ENCODE data around the gene VRK1. TPM values are rescaled to one million over a fixed set of nuclear protein-coding genes. Genes with fewer than 3 reads are reported as not detected.

The VRK1 gene
- polyA plus RNA-seq, 4 donors: 4.0 to 17.5 (median 9.2) TPM

DNA sequence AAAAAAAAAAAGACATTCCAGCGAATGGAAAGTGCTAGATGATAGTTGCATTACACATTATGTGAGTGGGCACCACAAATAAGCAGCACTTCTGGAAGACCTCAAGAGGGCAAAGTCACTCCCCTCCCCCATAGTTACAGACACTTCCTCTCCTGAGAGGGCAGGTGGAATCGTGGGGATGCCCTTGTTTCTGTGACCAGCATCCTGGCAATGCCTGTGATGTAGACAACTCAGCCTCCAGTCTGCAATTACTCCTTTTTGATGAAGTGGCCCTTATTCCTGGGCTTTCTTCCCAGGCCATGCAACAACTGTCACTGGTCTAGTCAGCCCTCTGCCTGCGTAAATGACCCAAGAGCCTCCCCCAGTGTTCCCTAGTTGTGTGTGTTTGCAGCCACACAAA is 104.8 kb downstream of the VRK1 start:
- no peaks in the 10 kb centered on the region for H3K9me3 ChIP-seq (ENCODE audit: control insufficient read depth in 2 of 2, insufficient read depth in 1 of 2, low read depth in 1 of 2, low read length in 1 of 2)
- no peaks in the 10 kb centered on the region for H3K36me3 ChIP-seq (ENCODE audit: control insufficient read depth in 3 of 3, insufficient read depth in 2 of 3, low read depth in 1 of 3, low read length in 3 of 3)
- DNase-seq: no peak
- no peak for FAIRE-seq
- no peaks in the 10 kb centered on the region for H3K27me3 ChIP-seq (ENCODE audit: control insufficient read depth in 3 of 3, insufficient read depth in 3 of 3, low read length in 3 of 3)
- no peak overlapping the region for H3K27ac ChIP-seq (ENCODE audit: low read depth in 1 of 3, low read length in 2 of 3)
- H3K4me3 ChIP-seq (ENCODE audit: low read depth in 1 of 3, low read length in 3 of 3): no peak overlapping the region
- H3K4me1 ChIP-seq (ENCODE audit: control insufficient read depth in 3 of 3, insufficient read depth in 2 of 3, low read depth in 1 of 3, low read length in 2 of 3): no peaks in the 10 kb centered on the region
- WGBS, 3 donors: 79 to 84% (median 84%) methylated on average over 3 of the region's 3 CpGs

DNA sequence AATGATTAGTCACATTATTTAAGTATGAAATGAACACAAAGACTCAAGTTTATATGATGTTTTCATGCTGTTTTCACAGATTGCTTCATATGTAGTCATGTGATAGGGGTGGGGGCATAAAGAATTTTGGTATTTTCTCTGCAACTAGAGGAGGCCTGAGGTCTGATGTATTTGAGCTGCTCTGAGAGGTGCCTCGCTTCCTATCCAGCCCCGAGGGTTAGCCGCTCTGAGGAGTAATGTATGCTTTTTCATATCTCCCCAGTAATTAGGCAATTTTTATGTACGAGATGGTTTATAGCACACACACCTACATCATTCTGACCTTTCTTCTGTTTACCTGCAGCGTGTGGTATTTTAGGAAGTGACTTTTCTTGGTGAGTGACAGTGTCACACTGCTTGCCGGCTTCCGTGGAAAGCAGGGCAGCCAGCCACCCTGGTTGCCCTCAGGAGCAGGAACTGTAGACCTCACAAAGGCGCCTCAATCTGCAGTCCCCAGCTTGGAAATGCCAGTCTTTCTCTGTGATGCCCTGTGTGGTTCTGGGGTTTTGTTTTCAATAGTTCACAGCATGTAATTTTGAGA is 106.4 kb downstream of the VRK1 start:
- DNase-seq: no peak
- 56 to 69% (median 67%) methylated on average over 8 of the region's 8 CpGs for WGBS, 3 donors
- no peaks in the 10 kb centered on the region for H3K4me1 ChIP-seq (ENCODE audit: control insufficient read depth in 3 of 3, insufficient read depth in 2 of 3, low read depth in 1 of 3, low read length in 2 of 3)
- H3K27ac ChIP-seq (ENCODE audit: low read depth in 1 of 3, low read length in 2 of 3): no peak overlapping the region
- no peaks in the 10 kb centered on the region for H3K9me3 ChIP-seq (ENCODE audit: control insufficient read depth in 2 of 2, insufficient read depth in 1 of 2, low read depth in 1 of 2, low read length in 1 of 2)
- H3K36me3 ChIP-seq (ENCODE audit: control insufficient read depth in 3 of 3, insufficient read depth in 2 of 3, low read depth in 1 of 3, low read length in 3 of 3): no peaks in the 10 kb centered on the region
- no peaks in the 10 kb centered on the region for H3K27me3 ChIP-seq (ENCODE audit: control insufficient read depth in 3 of 3, insufficient read depth in 3 of 3, low read length in 3 of 3)
- FAIRE-seq: no peak
- H3K4me3 ChIP-seq (ENCODE audit: low read depth in 1 of 3, low read length in 3 of 3): no peak overlapping the region

DNA sequence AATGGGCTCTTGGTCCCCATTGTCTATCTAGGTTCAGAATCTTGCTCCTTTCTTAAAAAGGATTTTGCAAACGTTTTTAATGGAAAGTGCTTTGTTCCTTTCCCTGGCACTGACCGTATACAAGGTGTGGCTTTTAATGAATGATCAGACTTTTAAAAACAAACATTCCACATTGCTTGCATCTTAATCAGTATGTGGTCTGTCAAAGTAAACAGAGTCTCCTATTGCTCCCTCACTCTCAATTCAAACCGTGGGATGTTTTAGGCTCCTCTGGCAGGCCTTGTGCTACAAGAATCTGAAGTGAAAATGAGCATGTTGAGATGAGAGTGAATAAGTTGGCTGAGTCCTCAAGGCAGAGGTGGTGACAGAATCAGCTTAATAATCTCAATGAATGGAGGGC is 107.0 kb downstream of the VRK1 start:
- Histone ChIP-seq H3K27me3 (ENCODE audit: control insufficient read depth in 3 of 3, insufficient read depth in 3 of 3, low read length in 3 of 3) (no peaks in the 10 kb centered on the region), H3K4me1 (ENCODE audit: control insufficient read depth in 3 of 3, insufficient read depth in 2 of 3, low read depth in 1 of 3, low read length in 2 of 3) (no peaks in the 10 kb centered on the region), H3K4me3 (ENCODE audit: low read depth in 1 of 3, low read length in 3 of 3) (no peak overlapping the region), H3K36me3 (ENCODE audit: control insufficient read depth in 3 of 3, insufficient read depth in 2 of 3, low read depth in 1 of 3, low read length in 3 of 3) (no peaks in the 10 kb centered on the region), H3K27ac (ENCODE audit: low read depth in 1 of 3, low read length in 2 of 3) (no peak overlapping the region), H3K9me3 (ENCODE audit: control insufficient read depth in 2 of 2, insufficient read depth in 1 of 2, low read depth in 1 of 2, low read length in 1 of 2) (peaks cover 0 to 4% of the 10 kb centered on the region in 2 donors)
- DNase-seq (no peak), FAIRE-seq (no peak)
- 46 to 73% (median 54%) methylated on average over 3 of the region's 3 CpGs for WGBS, 3 donors

DNA sequence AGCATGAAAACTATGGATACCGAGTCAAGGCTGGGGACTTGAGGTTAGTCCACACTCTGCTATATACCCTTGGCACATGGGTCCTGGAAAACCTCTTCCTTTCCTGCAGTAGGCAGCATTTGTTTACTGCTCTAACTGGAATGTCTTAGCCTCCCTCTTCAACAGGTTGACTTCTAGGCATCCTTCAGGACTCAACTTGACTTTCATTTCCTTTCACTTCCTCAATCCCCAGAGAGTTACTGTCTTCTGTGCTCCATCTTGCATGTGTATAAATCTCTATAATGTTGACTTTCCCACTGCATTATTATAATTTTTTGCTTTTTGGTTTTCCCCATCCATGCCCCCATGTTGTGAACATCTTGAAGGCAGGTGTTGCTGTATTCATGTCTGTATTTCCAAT is 107.9 kb downstream of the VRK1 start:
- Histone ChIP-seq H3K4me3 (ENCODE audit: low read depth in 1 of 3, low read length in 3 of 3) (no peak overlapping the region), H3K27ac (ENCODE audit: low read depth in 1 of 3, low read length in 2 of 3) (no peak overlapping the region), H3K36me3 (ENCODE audit: control insufficient read depth in 3 of 3, insufficient read depth in 2 of 3, low read depth in 1 of 3, low read length in 3 of 3) (no peaks in the 10 kb centered on the region), H3K9me3 (ENCODE audit: control insufficient read depth in 2 of 2, insufficient read depth in 1 of 2, low read depth in 1 of 2, low read length in 1 of 2) (peaks cover 0 to 10% of the 10 kb centered on the region in 2 donors), H3K4me1 (ENCODE audit: control insufficient read depth in 3 of 3, insufficient read depth in 2 of 3, low read depth in 1 of 3, low read length in 2 of 3) (no peaks in the 10 kb centered on the region), H3K27me3 (ENCODE audit: control insufficient read depth in 3 of 3, insufficient read depth in 3 of 3, low read length in 3 of 3) (no peaks in the 10 kb centered on the region)
- WGBS, 3 donors: 96 to 100% (median 99%) methylated on average over 1 of the region's 1 CpG
- FAIRE-seq (no peak), DNase-seq (no peak)

DNA sequence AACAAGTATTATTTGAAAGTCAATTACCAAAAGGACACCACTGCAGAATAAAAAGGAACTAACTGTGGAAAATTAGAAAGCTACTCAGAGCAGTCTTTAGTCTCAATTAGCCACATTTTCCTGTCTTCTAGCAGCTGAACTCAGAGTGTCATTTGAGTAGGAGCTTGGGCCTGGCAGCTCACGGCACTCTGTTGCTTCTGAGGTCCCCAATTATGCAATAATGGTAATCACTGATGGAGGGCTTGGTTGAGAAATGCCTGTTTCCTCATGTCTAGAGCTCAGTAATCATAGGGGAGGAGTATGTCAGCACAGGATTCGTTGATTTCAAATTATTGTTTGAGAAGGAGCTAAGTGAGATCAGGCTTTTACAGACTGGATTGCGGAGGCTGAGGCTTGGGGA is 108.6 kb downstream of the VRK1 start:
- Histone ChIP-seq H3K9me3 (ENCODE audit: control insufficient read depth in 2 of 2, insufficient read depth in 1 of 2, low read depth in 1 of 2, low read length in 1 of 2) (peaks cover 0 to 16% of the 10 kb centered on the region in 2 donors), H3K27ac (ENCODE audit: low read depth in 1 of 3, low read length in 2 of 3) (no peak overlapping the region), H3K4me3 (ENCODE audit: low read depth in 1 of 3, low read length in 3 of 3) (no peak overlapping the region), H3K36me3 (ENCODE audit: control insufficient read depth in 3 of 3, insufficient read depth in 2 of 3, low read depth in 1 of 3, low read length in 3 of 3) (no peaks in the 10 kb centered on the region), H3K4me1 (ENCODE audit: control insufficient read depth in 3 of 3, insufficient read depth in 2 of 3, low read depth in 1 of 3, low read length in 2 of 3) (no peaks in the 10 kb centered on the region), H3K27me3 (ENCODE audit: control insufficient read depth in 3 of 3, insufficient read depth in 3 of 3, low read length in 3 of 3) (no peaks in the 10 kb centered on the region)
- DNase-seq: no peak
- WGBS, 3 donors: 87 to 95% (median 90%) methylated on average over 3 of the region's 3 CpGs
- FAIRE-seq: no peak

DNA sequence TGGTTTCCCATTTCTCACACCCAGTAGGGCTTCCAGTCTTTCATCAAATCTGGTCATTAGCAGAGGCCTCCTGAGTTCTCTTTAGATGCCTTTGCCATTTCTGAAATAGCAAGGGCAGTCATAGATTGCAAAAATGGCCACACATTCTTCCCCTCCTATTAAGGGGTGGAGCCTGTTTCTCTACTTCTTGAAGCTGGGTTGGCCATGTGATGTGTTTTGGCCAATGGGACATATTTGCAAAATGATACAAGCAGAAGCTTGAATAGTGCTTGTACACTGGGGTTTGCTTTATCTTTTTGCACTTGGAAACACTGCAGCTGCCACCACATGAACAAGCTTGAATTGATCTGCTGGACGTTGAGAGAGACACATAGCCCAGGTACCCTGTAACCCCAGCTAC is 109.3 kb downstream of the VRK1 start:
- H3K9me3 ChIP-seq (ENCODE audit: control insufficient read depth in 2 of 2, insufficient read depth in 1 of 2, low read depth in 1 of 2, low read length in 1 of 2): peaks cover 0 to 16% of the 10 kb centered on the region in 2 donors
- no peak for FAIRE-seq
- 75 to 86% (median 81%) methylated on average over 1 of the region's 1 CpG for WGBS, 3 donors
- H3K4me1 ChIP-seq (ENCODE audit: control insufficient read depth in 3 of 3, insufficient read depth in 2 of 3, low read depth in 1 of 3, low read length in 2 of 3): no peaks in the 10 kb centered on the region
- H3K36me3 ChIP-seq (ENCODE audit: control insufficient read depth in 3 of 3, insufficient read depth in 2 of 3, low read depth in 1 of 3, low read length in 3 of 3): no peaks in the 10 kb centered on the region
- no peak overlapping the region for H3K4me3 ChIP-seq (ENCODE audit: low read depth in 1 of 3, low read length in 3 of 3)
- no peaks in the 10 kb centered on the region for H3K27me3 ChIP-seq (ENCODE audit: control insufficient read depth in 3 of 3, insufficient read depth in 3 of 3, low read length in 3 of 3)
- no peak overlapping the region for H3K27ac ChIP-seq (ENCODE audit: low read depth in 1 of 3, low read length in 2 of 3)
- DNase-seq: no peak

DNA sequence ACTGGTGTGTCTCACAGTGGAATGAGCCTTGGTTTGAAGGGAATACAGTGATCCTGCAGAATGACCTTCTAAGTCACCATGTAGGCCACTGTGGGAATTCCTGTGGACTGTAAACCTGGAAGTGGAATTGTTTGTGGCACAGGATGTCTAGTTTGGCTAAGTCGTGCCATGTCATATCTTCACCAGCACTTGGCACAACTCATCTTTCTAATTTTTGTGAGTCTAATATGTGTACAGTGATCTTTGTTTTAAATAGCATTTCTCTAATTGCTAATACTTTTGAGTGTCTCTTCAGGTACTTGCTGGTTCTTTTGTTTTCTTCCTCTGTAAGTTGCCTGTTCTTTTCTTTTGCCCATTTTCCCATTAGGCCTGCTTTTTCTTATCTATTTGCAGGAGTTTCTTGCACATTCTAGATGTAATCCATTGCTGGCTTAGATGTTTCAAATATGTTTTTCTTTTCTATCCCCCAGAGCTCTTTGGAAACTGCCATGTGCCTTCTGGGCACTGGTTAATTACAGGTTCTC is 112.7 kb downstream of the VRK1 start:
- no peaks in the 10 kb centered on the region for H3K36me3 ChIP-seq (ENCODE audit: control insufficient read depth in 3 of 3, insufficient read depth in 2 of 3, low read depth in 1 of 3, low read length in 3 of 3)
- no peaks in the 10 kb centered on the region for H3K27me3 ChIP-seq (ENCODE audit: control insufficient read depth in 3 of 3, insufficient read depth in 3 of 3, low read length in 3 of 3)
- H3K9me3 ChIP-seq (ENCODE audit: control insufficient read depth in 2 of 2, insufficient read depth in 1 of 2, low read depth in 1 of 2, low read length in 1 of 2): peaks cover 0 to 16% of the 10 kb centered on the region in 2 donors
- H3K4me1 ChIP-seq (ENCODE audit: control insufficient read depth in 3 of 3, insufficient read depth in 2 of 3, low read depth in 1 of 3, low read length in 2 of 3): no peaks in the 10 kb centered on the region
- DNase-seq (no peak), FAIRE-seq (no peak)
- no peak overlapping the region for H3K27ac ChIP-seq (ENCODE audit: low read depth in 1 of 3, low read length in 2 of 3)
- 97 to 100% (median 97%) methylated on average over 1 of the region's 1 CpG for WGBS, 3 donors
- H3K4me3 ChIP-seq (ENCODE audit: low read depth in 1 of 3, low read length in 3 of 3): no peak overlapping the region

DNA sequence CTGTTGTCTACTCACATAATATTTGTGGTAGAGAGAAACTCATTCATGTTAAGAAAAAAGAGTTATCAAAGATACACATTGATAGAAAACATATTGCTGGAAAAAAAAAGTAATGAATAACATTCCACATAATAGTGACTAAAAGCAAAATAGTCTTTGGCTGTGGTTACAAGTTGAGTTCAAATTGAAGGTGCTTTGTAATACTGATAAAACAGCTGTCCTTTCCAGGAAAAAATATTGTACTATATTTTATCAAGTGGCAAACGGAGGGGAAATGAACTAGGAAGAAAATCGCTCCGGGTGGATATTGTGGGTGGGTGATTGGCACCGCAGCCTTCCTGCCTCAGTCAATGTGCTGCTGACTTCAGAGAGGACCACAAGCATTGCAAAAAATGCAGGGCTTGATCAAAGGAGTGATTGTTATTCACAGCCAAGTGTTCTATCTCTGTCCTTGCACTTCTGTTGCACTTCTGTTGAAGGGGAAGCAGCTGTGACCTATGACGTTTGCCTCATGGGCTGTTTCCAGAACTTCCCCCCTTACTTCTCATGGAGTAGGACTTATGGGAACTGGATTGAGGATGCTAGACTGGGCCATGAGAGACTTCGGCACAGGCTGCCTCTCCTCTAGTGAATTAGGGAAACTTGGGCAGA is 114.4 kb downstream of the VRK1 start:
- no peak for FAIRE-seq
- no peak for DNase-seq
- Histone ChIP-seq H3K4me3 (ENCODE audit: low read depth in 1 of 3, low read length in 3 of 3) (no peak overlapping the region), H3K27ac (ENCODE audit: low read depth in 1 of 3, low read length in 2 of 3) (no peak overlapping the region), H3K4me1 (ENCODE audit: control insufficient read depth in 3 of 3, insufficient read depth in 2 of 3, low read depth in 1 of 3, low read length in 2 of 3) (no peaks in the 10 kb centered on the region), H3K27me3 (ENCODE audit: control insufficient read depth in 3 of 3, insufficient read depth in 3 of 3, low read length in 3 of 3) (no peaks in the 10 kb centered on the region), H3K36me3 (ENCODE audit: control insufficient read depth in 3 of 3, insufficient read depth in 2 of 3, low read depth in 1 of 3, low read length in 3 of 3) (no peaks in the 10 kb centered on the region), H3K9me3 (ENCODE audit: control insufficient read depth in 2 of 2, insufficient read depth in 1 of 2, low read depth in 1 of 2, low read length in 1 of 2) (peaks cover 0 to 16% of the 10 kb centered on the region in 2 donors)
- WGBS, 3 donors: 54 to 78% (median 71%) methylated on average over 6 of the region's 6 CpGs
